Transverse colon (tissue), 4 donors: ENCODE results near the gene VWDE.

ENCODE experiments used
- POLR2A ChIP-seq: fragments of 450-650 bp; IDR thresholded peaks from one replicate; pipeline ENCODE4 v1.6.1; 2016; ENCODE audit warnings: antibody characterized with exemption, mild to moderate bottlenecking, moderate library complexity
- POLR2AphosphoS5 ChIP-seq, 3 donors: sonication (generic); formaldehyde crosslinking; IDR thresholded peaks; one replicate each; pipeline ENCODE4 v1.6.1; 2016; ENCODE audit warnings: antibody characterized with exemption in 3 of 3
- TF ChIP-seq, protein P1 (sequence below), 5 experiments: fragments of 200-600 bp in 3 of 5; fragments of 450-650 bp in 2 of 5; sonication (generic) in 3 of 5; IDR thresholded peaks; 1 replicate in 2 of 5; 2 replicates in 3 of 5; pipeline ENCODE4 v1.5.1; 2016 to 2017; ENCODE audit warnings: antibody characterized with exemption in 5 of 5, inconsistent platforms in 3 of 5, mild to moderate bottlenecking in 2 of 5, moderate library complexity in 1 of 5

DNA sequence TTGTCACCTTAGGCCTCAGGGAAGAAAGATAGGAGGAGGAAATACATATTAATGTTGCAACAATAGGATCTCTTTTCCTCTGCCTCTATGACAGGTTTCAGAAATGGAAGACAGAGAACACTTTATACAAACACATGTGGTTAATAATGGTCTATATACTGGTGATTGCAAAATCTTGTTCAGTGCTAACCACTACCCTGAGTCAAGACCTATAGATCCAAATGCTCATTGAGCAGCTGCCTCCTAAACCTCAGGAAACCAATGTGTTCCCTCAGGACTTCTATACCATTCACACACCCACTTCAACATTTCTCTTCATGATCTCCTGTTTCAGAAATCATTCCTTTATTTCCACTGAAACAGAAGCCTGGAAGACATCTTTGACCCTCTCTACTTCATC is 32.5 kb upstream of the VWDE start:
- TF ChIP-seq, protein P1, sequence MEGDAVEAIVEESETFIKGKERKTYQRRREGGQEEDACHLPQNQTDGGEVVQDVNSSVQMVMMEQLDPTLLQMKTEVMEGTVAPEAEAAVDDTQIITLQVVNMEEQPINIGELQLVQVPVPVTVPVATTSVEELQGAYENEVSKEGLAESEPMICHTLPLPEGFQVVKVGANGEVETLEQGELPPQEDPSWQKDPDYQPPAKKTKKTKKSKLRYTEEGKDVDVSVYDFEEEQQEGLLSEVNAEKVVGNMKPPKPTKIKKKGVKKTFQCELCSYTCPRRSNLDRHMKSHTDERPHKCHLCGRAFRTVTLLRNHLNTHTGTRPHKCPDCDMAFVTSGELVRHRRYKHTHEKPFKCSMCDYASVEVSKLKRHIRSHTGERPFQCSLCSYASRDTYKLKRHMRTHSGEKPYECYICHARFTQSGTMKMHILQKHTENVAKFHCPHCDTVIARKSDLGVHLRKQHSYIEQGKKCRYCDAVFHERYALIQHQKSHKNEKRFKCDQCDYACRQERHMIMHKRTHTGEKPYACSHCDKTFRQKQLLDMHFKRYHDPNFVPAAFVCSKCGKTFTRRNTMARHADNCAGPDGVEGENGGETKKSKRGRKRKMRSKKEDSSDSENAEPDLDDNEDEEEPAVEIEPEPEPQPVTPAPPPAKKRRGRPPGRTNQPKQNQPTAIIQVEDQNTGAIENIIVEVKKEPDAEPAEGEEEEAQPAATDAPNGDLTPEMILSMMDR (IDR thresholded peaks at IDR 0.05), result no peak
- TF ChIP-seq POLR2A (no peak), POLR2AphosphoS5 (IDR thresholded peaks at IDR 0.05) (no peak)
